RPMI7951 (cell line): ENCODE results near the gene TMC8. TPM values are rescaled to one million over a fixed set of nuclear protein-coding genes. Genes with fewer than 3 reads are reported as not detected.
"Not testable (repeated sequence)": the region's sequence is repeated elsewhere in the genome, so short reads cannot be mapped to it uniquely, and the experiment has no call there.

ENCODE experiments used
- DNase-seq: peaks from one replicate; pipeline ENCODE4 v3.0.0-alpha.2; 2012; ENCODE audit warnings: low read depth
- total RNA-seq: library from RNA; depleted of rRNA; stranded (reverse); fragments of >200 nt; shearing (Covaris generic); gene quantifications from 2 replicates; pipeline ENCODE4 v1.2.3, GENCODE V29; 2014

Gene TMC8
- total RNA-seq, 1 experiment from 2014 or later, result not detected

DNA sequence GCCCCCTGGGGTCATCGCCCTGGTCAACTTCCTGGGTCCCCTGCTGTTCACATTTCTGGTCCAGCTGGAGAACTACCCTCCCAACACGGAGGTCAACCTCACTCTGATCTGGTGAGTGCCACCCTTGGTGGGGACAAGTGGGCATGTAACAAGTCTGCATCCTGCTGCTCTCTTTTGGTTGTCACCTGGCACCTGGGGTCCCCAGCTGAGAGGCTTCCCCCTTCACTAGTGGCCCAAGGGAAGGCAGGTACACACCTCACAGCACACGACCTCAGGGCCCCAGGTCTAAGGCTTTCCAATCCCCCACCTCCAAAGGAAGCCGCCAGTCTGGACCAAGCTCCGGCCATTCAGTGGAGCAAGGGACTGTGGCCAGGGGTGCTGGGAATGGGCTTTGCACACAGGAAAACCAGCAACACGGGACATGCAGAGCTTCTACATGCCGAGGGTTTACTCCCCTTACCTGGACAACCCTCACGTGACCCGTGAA lies 4.4 kb downstream of the TMC8 start:
- DNase-seq, result no peak

DNA sequence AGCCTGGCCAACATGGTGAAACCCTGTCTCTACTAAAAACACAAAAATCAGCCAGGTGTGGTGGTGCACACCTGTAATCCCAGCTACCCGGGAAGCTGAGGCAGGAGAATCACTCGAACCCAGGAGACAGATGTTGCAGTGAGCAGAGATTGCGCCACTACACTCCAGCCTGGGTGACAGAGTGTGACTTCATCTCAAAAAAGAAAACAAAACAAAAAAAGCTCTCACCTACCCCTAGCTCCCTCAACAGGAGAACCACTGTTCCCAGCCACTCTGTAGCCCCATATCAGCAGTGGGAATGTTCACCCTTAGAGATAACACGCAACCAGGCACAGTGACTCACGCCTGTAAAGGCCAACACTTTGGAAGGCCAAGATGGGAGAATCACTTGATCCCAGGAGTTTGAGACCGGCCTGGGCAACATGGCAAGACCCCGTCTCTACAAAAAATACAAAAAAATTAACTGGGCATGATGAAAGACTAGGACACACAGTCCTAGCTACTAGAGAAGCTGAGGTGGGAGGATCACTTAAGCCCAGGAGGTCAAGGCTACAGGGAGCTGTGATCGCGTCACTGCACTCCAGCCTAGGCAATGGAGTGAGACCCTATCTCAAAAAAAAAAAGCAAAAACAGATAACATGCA lies 5.4 kb downstream of the TMC8 start:
- DNase-seq, result no peak

DNA sequence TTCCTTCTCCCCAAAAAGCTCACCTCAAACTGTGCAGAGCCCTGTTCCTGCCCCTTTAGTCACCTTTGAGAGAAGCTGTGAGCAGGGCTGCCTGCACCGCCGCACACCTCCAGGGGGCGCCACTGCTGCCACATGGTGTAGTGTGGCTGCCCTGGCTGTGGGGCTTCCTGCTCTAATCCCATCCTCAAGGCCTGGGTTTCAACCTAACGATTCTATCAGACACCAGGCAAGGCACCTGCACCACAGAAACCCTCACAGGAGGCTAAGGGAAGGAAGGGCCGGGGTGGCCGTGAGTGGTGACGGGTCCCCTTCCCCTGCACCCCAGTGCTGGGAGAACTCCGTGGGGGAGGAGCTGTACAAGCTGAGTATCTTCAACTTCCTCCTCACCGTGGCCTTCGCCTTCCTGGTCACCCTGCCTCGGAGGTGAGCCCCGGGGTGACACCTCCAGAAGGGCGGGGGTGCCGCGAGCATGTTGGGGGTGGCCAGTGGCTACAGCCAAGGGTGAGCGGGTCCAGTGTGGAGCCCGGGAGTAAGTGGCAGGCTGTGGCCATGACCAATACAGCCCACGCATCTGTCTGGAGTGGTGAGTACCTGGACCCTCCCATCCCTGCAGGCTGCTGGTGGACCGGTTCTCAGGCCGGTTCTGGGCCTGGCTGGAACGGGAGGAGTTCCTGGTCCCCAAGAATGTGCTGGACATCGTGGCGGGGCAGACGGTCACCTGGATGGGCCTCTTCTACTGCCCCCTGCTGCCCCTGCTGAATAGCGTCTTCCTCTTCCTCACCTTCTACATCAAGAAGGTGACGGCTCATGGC lies 7.0 kb downstream of the TMC8 start:
- DNase-seq, result no peak

DNA sequence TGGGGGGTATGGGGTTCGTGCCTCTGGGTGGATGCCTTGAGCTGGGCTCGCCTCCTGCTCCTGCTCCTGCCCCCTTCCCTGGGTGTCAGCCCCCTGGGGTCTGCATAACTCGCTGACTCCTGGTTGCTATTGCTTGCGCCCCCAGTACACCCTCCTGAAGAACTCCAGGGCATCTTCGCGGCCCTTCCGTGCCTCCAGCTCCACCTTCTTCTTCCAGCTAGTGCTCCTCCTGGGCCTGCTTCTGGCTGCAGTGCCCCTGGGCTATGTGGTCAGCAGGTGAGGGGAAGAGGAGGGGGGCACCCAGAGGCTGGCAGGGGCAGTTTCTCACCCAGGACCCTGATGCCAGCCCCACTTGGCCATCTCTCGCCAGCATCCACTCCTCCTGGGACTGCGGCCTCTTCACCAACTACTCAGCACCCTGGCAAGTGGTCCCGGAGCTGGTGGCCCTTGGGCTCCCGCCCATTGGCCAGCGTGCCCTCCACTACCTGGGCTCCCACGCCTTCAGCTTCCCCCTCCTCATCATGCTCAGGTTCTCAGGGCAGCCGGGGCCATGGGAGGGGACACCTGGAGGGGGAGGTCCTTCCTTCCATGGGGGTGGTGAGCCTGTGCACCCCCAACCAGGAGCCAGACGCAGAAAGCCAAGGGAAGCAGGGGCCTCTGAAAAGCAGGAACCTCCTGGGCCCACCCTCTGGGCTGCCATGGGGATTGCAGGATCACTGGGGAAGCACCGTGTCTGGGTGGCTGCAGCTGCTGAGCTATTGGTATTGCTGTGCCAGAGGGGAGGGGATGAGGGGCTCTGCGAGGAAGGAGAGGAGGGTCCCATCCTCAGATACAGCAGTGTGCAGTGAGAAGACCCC lies 7.9 kb downstream of the TMC8 start:
- DNase-seq, result no peak

DNA sequence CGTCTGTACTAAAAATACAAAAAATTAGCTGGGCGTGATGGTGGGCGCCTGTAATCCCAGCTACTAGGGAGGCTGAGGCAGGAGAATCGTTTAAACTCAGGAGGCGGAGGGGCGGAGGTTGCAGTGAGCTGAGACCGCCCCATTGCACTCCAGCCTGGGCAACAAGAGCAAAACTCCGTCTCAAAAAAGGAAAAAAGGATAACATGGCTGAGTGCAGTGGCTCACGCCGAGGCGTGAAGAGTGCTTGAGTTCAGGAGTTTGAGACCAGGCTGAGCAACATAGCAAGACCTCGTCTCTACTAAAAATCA lies 9.2 kb downstream of the TMC8 start:
- DNase-seq, result not testable (repeated sequence)

DNA sequence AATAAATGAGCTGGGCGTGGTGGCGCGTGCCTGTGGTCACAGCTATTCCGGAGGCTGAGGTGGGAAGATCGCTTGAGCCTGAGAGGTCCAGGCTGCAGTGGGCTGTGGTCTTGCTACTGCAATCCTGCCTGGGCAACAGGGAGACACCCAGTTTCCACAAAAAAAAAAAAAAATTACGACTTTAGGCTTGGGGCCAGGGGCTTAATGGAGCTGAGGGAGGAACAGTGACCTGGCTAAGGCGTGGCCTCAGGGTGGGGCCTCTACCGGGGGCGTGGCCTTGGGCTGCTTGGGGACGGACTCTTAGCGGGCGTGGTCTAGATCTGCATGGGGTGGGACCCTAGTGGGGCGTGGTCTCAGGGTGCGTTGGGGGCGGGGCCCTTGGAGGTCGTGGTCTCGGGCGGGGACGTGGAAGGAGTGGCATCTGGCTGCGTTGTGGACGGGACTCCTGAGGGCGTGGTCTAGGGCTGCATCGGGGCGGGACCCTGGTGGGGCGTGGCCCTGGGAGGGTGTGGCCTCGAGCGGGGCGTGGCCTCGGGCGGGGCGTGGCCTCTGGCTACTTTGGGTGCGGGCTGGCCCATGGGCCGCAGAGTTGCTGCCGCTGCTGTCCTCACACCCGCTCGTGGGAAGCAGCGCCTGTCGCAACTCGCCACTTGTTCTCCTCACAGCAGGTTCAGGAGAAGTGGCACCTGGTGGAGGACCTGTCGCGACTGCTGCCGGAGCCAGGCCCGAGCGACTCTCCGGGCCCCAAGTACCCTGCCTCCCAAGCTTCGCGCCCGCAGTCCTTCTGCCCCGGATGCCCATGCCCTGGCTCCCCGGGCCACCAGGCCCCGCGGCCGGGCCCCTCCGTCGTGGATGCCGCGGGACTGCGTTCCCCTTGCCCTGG lies 9.8 kb downstream of the TMC8 start:
- DNase-seq, result peak; percentile 91

DNA sequence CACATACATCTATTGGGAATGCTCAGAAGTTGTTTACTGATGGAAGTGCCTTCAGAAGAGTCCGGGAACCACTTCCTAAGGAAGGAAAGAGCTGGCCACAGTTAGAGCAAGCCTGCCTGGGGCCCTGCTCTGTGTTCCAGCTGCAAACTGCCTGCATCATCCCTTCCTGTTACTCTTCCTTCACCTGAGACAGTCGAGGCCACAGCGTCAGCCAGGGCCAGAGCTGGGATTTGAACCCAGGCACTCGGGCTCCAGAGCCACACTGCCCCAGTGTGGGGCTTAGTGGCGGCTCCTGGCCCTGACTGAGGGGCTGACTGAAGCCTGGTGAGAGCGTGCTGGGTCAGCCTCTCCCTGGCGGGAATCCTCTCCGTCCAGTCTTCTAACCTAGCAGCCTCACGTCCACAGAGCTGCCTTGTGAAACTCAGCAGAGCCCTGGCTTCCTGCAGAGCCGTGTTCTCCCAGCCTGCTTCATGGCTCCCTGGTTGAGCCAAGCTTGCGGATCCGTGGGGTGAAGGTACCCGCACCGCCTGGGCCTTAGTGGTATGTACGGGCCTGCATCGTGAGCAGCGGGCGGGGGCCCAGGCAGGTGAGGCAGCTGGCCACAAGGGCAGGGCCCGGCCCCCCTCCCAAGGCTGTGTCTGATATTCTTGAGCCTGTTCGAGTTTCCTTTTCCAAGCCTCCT lies 11.0 kb downstream of the TMC8 start:
- no peak for DNase-seq

DNA sequence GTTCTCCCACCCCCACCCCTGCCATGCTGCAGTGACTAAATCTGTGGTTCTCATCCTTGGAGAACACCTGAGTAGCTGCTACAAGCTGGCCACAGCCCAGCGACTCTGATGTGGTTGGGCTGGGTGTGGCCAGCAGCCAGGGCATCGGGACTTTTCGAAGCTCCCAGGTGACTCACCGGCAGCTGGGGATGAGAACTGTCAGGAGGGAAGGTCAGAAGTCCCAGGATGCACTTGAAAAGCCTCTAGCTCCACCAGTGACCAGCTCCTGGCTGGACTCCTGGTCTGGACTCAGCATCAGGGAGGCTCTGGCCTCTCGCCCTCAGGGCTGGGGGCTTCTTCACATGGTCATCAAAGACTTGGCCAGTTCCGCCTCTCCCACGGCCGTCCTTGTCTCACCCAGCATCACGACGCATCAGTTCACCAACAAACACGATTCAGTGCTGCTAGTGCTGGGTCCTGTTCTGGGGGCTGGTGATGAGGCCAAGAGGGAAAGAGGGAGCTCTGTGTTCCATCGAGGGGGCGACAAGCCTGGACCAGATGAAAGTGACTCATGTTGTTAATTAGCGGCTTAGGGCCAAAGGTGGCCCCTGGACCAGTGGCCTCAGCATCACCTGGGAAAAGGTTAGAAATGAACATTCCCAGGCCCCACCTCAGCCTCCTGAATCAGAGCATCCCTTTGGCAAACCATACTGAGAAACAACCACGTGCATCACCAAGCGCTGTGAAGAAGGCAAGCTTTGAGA lies 11.7 kb downstream of the TMC8 start:
- DNase-seq, result peak; percentile 61

DNA sequence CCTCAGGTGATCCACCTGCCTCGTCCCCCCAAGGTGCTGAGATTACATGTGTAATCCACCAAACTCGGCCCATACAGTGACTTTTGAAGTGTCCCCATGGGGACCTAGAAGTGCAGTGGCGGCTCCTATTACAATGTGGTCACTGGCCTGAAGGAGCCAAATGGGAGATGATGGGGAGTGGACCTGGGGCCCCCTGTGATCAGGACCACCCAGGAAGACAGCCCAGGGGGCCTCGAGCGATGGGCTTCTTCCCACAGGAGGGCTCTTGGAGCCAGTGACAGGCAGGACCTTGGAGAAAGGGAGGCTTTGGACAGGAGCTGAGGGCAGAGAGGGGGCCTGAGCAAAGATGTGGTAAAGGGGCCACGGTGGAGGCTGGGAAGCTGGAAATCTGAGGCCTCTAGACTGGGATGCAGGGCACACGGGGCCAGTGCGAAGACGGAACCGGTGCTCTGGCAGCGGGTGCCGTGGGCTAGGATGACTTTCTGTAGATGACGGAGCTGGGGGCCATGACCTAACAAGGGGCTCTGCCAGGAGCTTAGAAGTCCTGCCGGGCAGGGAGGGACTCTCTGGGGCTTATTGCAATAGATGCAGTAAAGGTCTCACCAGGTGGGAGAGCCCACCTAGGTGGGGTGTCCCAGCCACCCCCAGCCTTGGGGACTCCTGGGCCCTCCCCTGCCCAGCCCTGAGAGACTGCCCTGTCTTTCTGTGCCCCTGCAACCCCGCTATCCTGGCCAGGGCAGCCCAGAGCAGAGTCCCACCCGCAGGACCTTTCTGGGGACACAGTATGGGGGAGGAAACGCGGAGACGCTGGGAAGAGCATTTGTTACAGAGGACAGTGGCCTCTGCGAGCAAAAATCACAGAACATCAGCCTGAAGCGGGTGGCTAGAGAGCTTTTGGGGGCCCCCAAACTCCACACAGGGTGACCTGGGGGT lies 12.9 kb downstream of the TMC8 start:
- no peak for DNase-seq

DNA sequence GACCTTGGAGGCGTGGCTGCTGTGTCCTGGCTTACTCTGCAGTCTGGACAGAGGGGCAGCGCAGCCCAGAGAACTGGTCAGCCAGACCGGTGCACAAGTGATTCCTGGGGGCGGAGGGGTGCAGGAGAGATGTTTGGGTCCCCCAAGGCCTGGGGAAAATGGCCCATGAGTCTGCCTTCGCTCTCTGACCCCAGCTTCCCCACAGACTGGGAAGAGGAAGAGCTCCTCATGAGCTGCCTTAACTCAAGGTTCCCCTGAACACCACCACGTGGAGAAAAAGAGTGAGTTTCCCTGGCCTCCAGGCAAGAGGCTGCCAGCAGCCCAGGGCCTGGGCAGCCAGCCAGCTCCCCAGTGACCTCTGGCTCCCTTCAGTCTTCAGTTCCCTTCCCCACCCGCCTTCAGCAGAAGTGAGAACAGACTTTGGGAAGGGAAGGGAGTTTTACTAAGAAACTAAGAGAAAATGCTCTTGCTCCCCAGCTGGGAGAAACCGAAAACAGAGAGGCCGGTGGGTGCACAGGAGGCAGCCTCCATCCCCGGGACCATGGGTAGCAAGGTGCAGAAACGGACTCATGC lies 13.7 kb downstream of the TMC8 start:
- peak; percentile 61 for DNase-seq

DNA sequence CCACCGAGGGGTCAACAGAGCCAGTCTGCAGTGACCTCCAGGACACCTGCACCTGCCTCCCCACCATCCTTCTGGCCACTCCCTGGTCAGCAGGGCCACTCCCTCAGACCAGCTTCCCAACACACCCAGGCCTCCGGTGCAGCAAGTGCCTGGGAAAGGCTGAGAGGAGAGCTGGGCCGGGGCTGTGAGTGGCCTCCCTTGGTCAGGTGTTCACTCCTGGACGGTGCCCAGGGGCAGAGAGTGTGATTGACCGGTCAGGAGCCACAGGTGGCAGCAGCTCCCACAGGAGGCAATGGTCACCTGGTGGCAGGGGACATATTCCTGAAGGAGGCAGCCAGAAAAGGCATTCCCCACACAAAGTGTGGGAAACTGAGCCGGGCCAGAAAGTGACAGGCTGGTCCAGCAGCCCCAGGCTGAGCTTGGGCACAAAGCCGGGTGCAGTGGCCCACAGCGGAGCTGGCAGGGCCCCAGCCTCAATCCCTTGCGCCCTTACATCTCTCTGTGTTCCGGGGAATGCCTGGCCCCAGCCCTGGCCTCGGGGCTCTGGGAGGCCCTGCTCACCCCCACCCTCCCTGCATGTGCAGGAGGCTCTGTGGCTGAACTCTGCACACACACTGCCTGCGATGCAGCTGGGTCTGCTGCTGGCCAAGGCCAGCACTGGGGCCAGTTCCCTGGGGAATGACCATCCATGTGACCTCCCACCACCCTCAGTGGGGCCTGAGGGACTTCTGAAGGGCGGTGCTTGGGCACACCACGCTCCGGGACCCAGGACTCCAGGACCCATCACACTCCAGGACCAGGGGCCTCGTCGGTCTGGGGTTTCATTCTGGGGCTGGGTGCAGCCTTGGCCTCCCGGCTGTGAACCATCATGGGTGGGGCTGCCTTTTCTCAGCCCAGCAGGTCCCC lies 14.4 kb downstream of the TMC8 start:
- peak; percentile 56 for DNase-seq

DNA sequence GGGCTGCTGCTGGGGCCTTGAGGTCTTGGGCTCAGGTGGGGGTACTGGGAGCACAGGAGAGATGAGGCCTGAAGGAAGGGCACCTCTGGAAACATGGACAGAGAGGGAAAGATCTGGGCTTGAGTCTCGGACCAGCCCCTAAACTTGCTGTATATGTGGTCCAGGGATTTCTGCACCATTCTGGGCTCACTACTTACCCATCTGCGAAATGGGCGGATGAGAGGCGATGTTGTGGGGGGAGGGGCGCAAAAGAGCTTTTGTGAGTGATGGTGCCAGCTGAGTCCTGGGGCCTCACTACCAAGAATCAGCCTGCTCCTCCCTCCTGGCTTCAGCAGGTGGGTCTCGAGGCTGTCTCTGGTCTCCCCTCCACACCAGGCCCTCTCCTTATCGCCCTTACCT lies 15.9 kb downstream of the TMC8 start:
- no peak for DNase-seq

DNA sequence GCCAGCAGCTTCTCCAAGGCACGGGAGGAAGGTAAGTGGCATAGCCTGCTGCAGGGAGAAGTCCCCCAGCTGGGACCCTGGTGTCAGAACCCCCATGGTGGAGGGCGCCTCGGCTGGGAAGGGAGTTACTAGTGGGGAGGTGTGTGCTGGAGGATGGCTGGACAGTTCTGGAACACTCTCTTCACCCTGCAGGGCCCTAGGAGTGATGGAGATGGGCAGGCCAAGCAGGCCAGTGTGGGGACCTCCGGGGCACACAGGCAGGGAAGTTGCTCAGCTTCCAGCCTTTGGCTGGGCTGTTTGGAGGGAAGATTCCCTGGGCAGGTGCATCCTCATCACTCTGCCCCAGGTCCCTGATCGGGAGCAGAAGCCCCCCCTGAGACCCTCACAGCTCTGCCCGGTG lies 16.3 kb downstream of the TMC8 start:
- DNase-seq, result no peak

DNA sequence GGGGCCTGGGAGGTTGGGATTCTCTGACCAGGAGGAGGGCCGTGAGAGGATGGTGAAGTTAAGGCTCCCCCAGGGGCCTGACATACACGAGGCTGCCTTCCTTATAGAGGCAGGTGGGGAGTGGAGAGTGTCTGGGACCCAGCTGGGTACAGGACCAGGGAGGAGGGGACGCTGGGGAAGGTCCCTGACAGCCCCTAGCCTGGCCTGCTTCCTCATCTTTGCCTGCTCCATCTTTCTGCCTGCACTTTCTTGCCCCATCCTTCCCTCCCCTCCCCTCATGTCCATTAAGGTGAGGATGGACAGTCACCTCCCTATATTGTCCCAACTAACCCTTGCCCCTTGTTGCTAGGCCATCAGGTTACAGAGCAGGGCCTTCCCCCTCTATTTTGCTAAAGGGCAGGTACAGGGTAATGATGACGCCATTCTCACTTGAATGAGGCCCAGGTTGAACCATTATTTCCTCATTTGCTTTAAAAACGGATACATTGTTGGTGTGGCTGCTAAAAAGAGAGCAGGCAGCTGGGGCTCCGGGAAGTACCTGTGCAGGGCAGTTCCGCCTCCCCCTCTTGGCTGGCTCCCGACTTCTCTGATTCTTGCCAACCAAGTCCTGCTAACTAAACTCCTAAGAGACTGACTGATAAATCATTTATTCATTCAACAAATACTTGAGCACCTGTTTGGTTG lies 16.9 kb downstream of the TMC8 start:
- DNase-seq, result no peak

DNA sequence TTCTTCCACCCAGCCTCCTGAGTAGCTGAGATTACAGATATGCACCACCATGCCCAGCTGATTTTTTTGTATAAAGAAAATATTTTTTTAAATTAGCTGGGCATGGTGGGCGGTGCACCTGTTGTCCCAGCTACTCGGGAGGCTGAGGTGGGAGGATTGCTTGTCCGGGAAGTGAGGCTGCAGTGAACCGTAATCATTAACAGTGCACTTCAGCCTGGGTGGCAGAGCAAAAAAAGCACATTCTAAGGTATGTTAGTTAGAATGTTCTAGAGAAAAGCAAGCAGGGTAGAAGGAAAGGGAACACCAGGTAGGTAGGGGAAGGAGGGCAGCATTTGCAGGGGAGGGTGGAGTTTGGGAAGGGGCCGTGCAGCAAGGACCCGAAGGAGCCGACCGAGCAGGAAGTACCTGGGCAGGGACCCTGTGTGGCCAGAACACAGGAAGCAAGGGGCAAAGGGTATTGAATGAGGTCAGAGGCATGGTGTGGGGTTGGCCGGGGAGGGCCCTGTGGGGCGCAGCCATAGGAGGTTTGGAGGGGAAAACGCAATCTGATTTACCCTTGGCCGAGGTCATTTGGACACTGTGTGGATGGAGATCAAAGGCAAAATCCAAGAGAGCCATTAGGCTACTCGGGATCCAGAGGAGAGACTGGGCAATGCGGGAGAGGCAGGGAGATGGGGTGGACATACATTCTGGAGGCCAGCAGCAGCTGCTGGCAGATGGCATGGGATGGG lies 17.9 kb downstream of the TMC8 start:
- no peak for DNase-seq

DNA sequence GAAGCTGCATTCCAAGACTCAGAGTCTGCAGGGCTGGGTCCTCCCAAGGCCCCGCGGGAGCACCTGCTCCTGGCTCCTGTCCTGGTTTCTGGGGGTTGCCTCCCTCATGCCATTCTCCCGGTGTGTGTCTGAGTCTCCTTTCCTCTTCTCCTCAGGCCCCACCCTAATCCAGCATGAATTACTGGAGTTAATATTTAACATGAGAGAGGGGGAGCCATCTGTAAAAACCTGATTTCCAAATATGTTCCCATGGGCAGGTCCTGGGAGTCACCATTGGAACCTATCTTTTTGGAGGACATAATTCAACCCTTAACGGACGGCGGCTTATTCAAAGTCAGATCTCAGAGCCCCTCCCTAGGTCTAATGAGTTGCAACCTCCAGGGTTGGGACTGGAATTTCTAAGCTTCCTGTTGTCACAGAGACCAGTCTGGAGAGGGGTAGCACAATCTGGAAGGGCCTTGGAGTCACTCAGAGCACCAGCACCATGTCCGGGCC lies 21.0 kb downstream of the TMC8 start:
- peak; percentile 37 for DNase-seq
